ENCODE data around the gene UAP1.

GRCh38 chr1:162616848-162617247 lies 55.3 kb downstream of the UAP1 start:
- TF ChIP-seq POLR2A (IDR thresholded peaks at IDR 0.05; ENCODE audit: low read length) (no peak), GATA1 (IDR thresholded peaks at IDR 0.05; ENCODE audit: low read depth, low read length) (no peak)
